Fibroblast of pulmonary artery (primary cell): ENCODE results near the gene PLA2G2C.

Experiments
- DNase-seq: peaks from one replicate; pipeline ENCODE4 v3.0.0-alpha.2; 2010; ENCODE audit warnings: low read depth
- H3K4me3 ChIP-seq: replicated peaks from 2 replicates; pipeline ENCODE4 v1.5.1; 2011; ENCODE audit warnings: low read depth, mild to moderate bottlenecking, control low read depth, low read length, moderate library complexity
- TF ChIP-seq, protein P1 (sequence below): IDR thresholded peaks from 2 replicates; pipeline ENCODE4 v1.5.1; 2011; ENCODE audit warnings: mild to moderate bottlenecking, control low read depth, low read length, inconsistent platforms; ENCODE audit errors: missing control alignments

Gene PLA2G2C

DNA sequence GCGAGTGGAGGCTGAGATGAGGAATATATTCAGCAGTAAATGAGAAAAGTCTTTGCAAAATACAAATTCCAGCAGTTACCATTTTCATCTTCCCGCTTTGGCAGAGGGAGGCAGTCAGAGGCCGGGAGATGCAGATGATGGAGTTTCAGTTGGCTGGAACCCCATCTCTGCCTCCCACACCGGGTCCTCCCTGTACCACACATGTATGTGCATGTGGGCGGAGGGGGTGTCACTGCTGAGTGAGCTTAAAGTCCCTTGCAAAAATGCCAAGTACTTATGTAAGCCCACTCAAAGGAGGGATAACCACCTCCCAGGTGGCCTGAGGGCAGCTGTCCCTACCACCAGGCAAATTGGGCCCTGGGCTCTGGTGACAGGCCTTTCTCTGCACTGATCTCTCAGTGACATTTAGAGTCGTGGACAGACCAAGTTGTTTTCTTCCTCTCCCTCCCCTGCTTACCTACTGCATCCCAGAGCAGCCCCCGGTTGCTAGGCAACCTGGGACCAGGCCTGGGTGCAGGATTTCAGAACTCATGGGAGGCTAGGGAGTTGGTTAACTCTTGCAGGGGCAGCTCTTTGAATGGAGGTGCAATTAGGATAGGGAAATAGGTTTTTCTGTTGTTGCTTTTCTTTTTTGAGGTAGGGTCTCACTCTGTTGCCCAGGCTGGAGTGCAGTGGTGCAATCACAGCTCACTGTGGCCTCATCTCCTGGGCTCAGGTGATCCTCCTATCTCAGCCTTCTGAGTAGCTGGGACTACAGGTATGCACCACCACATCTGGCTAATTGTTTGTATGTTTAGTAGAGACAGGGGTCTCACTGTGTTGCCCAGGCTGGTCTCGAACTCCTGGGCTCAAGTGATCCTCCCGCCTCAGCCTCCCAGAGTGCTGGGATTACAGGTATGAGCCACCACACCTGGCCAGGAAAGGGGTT, 17.5 kb downstream of the PLA2G2C start:
- no peak for DNase-seq
- TF ChIP-seq, protein P1, sequence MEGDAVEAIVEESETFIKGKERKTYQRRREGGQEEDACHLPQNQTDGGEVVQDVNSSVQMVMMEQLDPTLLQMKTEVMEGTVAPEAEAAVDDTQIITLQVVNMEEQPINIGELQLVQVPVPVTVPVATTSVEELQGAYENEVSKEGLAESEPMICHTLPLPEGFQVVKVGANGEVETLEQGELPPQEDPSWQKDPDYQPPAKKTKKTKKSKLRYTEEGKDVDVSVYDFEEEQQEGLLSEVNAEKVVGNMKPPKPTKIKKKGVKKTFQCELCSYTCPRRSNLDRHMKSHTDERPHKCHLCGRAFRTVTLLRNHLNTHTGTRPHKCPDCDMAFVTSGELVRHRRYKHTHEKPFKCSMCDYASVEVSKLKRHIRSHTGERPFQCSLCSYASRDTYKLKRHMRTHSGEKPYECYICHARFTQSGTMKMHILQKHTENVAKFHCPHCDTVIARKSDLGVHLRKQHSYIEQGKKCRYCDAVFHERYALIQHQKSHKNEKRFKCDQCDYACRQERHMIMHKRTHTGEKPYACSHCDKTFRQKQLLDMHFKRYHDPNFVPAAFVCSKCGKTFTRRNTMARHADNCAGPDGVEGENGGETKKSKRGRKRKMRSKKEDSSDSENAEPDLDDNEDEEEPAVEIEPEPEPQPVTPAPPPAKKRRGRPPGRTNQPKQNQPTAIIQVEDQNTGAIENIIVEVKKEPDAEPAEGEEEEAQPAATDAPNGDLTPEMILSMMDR, result no peak
- no peak overlapping the region for H3K4me3 ChIP-seq

DNA sequence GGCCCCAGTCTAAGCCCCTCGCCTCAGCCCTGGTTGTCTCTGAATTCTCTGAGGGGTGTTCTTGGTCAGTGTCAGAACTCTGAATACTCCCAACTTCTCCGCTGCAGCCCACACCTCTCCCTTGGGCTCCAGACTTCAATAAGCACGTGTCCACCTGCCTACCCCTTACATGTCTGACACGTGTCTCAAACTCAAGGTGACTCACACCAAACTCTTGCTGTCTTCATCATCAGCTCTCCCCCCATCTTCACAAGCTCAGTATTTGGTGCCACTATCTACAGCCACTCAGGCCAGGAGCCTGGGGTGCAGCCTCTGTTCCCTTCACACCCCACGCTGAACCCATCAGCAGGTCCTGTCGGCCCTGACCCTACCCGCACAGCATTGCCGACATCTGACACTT, 19.2 kb downstream of the PLA2G2C start:
- DNase-seq, result no peak
- H3K4me3 ChIP-seq, result no peak overlapping the region
- TF ChIP-seq, protein P1, result no peak

DNA sequence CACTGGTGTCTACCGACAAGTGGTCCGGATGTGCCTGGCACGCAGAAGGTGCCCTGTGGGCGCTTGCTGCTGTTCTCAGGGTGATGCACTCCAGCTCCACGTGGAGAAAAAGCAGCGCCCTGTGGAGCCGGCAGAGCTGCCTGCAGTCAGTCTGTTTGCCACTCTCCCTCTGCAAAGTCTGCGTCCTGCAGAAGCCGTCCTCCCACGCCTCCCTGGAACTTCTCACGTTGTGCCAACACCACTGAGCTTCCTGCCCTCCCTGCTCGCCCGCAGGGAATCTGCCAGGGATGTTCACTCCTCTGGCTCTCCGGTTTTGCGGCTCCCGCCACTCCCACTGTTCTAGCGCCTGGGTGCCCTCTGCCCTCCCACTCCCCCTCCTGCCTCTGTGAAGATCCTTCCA, 20.3 kb downstream of the PLA2G2C start:
- H3K4me3 ChIP-seq, result no peak overlapping the region
- peak; percentile 63 for DNase-seq
- TF ChIP-seq, protein P1, result no peak

DNA sequence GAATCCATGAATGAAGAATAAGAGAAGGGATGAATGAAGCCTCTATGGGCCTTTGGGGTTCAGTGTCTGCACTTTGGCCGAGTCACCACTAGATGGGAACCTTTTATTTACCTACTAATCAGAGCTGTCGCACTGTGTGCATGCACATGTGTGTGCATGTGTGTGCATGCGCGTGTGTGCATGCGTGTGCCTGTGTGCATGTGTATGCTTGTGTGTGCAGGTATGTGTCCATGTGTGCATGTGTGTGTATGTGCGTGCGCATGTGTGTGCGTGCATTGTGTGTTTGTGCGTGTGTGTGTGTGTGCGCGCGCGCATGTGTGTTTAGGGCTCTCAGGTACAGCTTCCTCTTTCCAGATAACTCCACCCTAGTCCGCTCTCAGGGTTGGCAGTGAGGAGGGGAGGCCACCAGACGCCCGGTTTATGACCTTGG, 20.8 kb downstream of the PLA2G2C start:
- TF ChIP-seq, protein P1, result peak; percentile 41
- DNase-seq, result peak; percentile 33
- H3K4me3 ChIP-seq, result no peak overlapping the region

DNA sequence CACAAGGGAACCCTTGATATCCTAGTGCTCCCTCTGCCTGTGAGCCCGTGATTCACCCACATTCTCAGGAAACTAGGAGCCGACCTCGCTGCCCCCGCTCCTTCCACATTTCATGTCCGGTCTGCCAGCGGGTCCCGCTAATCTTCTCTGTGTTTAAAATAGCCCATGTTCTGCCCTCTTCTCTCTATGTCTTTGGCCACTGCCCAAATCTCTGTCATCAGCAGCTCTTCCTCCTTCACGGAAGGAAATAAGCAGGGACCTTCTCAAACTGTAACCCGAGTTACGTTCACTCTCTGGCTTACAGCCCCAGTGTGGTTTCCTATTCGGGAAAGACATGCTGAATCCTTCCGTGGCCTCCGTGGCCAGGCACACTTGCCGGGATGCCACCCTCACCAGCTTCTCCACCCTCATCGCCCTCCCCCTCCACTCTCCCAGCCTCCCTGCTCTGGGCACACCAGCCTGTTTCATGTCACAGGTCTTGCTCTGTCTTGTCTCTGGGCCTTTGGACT, 21.6 kb downstream of the PLA2G2C start:
- DNase-seq, result peak; percentile 50
- TF ChIP-seq, protein P1, result peak; percentile 32
- H3K4me3 ChIP-seq, result no peak overlapping the region

DNA sequence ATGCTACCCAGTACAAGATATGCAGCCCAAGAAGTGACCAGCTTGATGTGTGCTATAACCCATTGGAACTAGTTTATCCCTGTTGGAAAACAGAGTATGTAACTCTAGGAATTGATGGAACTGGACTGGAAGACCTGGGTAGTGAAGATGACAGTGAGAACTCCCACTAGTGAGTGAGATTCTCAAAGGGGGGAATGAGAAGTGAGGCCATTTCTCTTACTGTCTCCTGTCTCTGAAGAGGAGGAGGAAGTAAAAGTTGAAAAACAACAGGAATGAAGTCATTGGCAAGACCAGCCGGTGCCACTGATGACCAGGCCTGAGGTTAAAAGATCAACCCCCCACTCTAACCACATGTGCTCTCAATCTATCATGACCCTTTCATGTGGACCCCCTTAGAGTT, 26.3 kb downstream of the PLA2G2C start:
- H3K4me3 ChIP-seq, result no peak overlapping the region
- DNase-seq, result no peak
- TF ChIP-seq, protein P1, result no peak
